H7 (cell line): Measurements from ENCODE around the gene TP53BP2. TPM values are rescaled to one million over a fixed set of nuclear protein-coding genes. Genes with fewer than 3 reads are reported as not detected.
"Not testable (repeated sequence)": the region's sequence is repeated elsewhere in the genome, so short reads cannot be mapped to it uniquely, and the experiment has no call there.

Experiments used
- DNase-seq: peaks from one replicate; pipeline ENCODE4 v3.0.0; 2012
- H3K27me3 ChIP-seq: 2 replicates; pipeline ENCODE4 v1.6.0; 2011; ENCODE audit warnings: mild to moderate bottlenecking, low read length; ENCODE audit not compliant: control insufficient read depth, insufficient read depth
- H3K36me3 ChIP-seq: replicated peaks from 2 replicates; pipeline ENCODE4 v1.5.1; 2011; ENCODE audit warnings: low read length; ENCODE audit not compliant: control insufficient read depth, insufficient read depth
- H3K4me3 ChIP-seq: 2 replicates; pipeline ENCODE4 v1.5.1; 2011; ENCODE audit warnings: low read depth, mild to moderate bottlenecking, control low read depth, low read length, moderate library complexity; ENCODE audit not compliant: insufficient read depth
- total RNA-seq: library from RNA; depleted of rRNA; stranded (reverse); fragments of >200 nt; shearing (Covaris generic); gene quantifications from 2 replicates; pipeline ENCODE4 v1.2.3, GENCODE V29; 2014; rRNA removed

Gene TP53BP2
- 42.7 and 48.5 TPM in 2 replicates for total RNA-seq

GRCh38 chr1:223845810-223846682 is at the start of gene TP53BP2:
Gene TP53BP2, minus strand, starts transcription at chr1:223845947. Its CDS starts 267 bp downstream, at chr1:223845680.
- no peaks in the 10 kb centered on the region for H3K27me3 ChIP-seq
- no peaks in the 10 kb centered on the region for H3K36me3 ChIP-seq
- peak within 1 kb of the TSS; percentile 86 for H3K4me3 ChIP-seq
- peak; percentile 97 for DNase-seq

GRCh38 chr1:223890494-223890893 is 44.7 kb upstream of the TP53BP2 start:
- H3K27me3 ChIP-seq, DNase-seq, H3K36me3 ChIP-seq, H3K4me3 ChIP-seq: not testable (repeated sequence)

GRCh38 chr1:223889319-223889718 is 43.6 kb upstream of the TP53BP2 start:
- H3K36me3 ChIP-seq, DNase-seq, H3K4me3 ChIP-seq, H3K27me3 ChIP-seq: not testable (repeated sequence)

- Histone ChIP-seq H3K36me3 (no peaks in the 10 kb centered on the region), H3K4me3 (no peak overlapping the region)
- DNase-seq = no peak
Measured at GRCh38 chr1:223887747-223888418, 42.1 kb upstream of the TP53BP2 start.

GRCh38 chr1:223886516-223886921 is 40.8 kb upstream of the TP53BP2 start:
- DNase-seq = no peak
- Histone ChIP-seq H3K36me3 (no peaks in the 10 kb centered on the region), H3K4me3 (no peak overlapping the region), H3K27me3 (no peaks in the 10 kb centered on the region)

More at GRCh38 chr1:223887747-223888418, 42.1 kb upstream of the TP53BP2 start:
- H3K27me3 ChIP-seq = no peaks in the 10 kb centered on the region

- H3K27me3 ChIP-seq = no peaks in the 10 kb centered on the region
- DNase-seq = no peak
- no peaks in the 10 kb centered on the region for H3K36me3 ChIP-seq
- no peak overlapping the region for H3K4me3 ChIP-seq
Measured at GRCh38 chr1:223885614-223886013, 39.9 kb upstream of the TP53BP2 start.

- Histone ChIP-seq H3K4me3 (no peak overlapping the region), H3K36me3 (no peaks in the 10 kb centered on the region), H3K27me3 (no peaks in the 10 kb centered on the region)
- no peak for DNase-seq
Measured at GRCh38 chr1:223878598-223879325, 33.0 kb upstream of the TP53BP2 start.

- DNase-seq = no peak
- H3K4me3 ChIP-seq = no peak overlapping the region
- H3K27me3 ChIP-seq = no peaks in the 10 kb centered on the region
- no peaks in the 10 kb centered on the region for H3K36me3 ChIP-seq
Measured at GRCh38 chr1:223877804-223878203, 32.1 kb upstream of the TP53BP2 start.

GRCh38 chr1:223876590-223876989 is 30.8 kb upstream of the TP53BP2 start:
- H3K4me3 ChIP-seq = no peak overlapping the region
- H3K36me3 ChIP-seq = no peaks in the 10 kb centered on the region
- no peaks in the 10 kb centered on the region for H3K27me3 ChIP-seq
- no peak for DNase-seq

GRCh38 chr1:223873044-223873443 is 27.3 kb upstream of the TP53BP2 start:
- DNase-seq = no peak
- Histone ChIP-seq H3K36me3 (no peaks in the 10 kb centered on the region), H3K4me3 (no peak overlapping the region), H3K27me3 (no peaks in the 10 kb centered on the region)

- DNase-seq = no peak
- Histone ChIP-seq H3K36me3 (no peaks in the 10 kb centered on the region), H3K4me3 (no peak overlapping the region)
Measured at GRCh38 chr1:223872308-223872901, 26.7 kb upstream of the TP53BP2 start.

GRCh38 chr1:223870617-223871574 is 25.1 kb upstream of the TP53BP2 start:
- Histone ChIP-seq H3K4me3 (no peak overlapping the region), H3K36me3 (no peaks in the 10 kb centered on the region), H3K27me3 (no peaks in the 10 kb centered on the region)
- no peak for DNase-seq

More at GRCh38 chr1:223872308-223872901, 26.7 kb upstream of the TP53BP2 start:
- H3K27me3 ChIP-seq = no peaks in the 10 kb centered on the region

GRCh38 chr1:223864599-223865368 is 19.0 kb upstream of the TP53BP2 start:
- not testable (repeated sequence) for DNase-seq, H3K4me3 ChIP-seq, H3K36me3 ChIP-seq, H3K27me3 ChIP-seq
